ENCODE measurements around the gene LENG8. TPM values are rescaled to one million over a fixed set of nuclear protein-coding genes. Genes with fewer than 3 reads are reported as not detected.

Gene LENG8
- total RNA-seq, 2 donors from 2014 or later = 139 to 171 TPM

GRCh38 chr19:54439174-54439851 lies 9.7 kb upstream of the LENG8 start:
- H3K9ac ChIP-seq (ENCODE audit: extremely low read depth, low read length, poor library complexity, severe bottlenecking) = no peak overlapping the region
- Mint-ChIP-seq H3K9me3 (no peaks in the 10 kb centered on the region), H3K27me3 (ENCODE audit: insufficient read depth) (peaks cover 5% of the 10 kb centered on the region), H3K4me1 (peaks cover 4% of the 10 kb centered on the region), H3K4me3 (no peak overlapping the region), H3K27ac (no peak overlapping the region), H3K36me3 (ENCODE audit: low read depth) (peaks cover 30% of the 10 kb centered on the region)
- H3K4me3 ChIP-seq (ENCODE audit: low read length) = no peak overlapping the region
- no peak overlapping the region for H3K27ac ChIP-seq (ENCODE audit: low read depth, low read length)
- peaks cover 4% of the 10 kb centered on the region for H3K4me1 ChIP-seq (ENCODE audit: control insufficient read depth, insufficient read depth, low read length)
- no peaks in the 10 kb centered on the region for H3K9me3 ChIP-seq (ENCODE audit: control insufficient read depth, low read length)
- H3K36me3 ChIP-seq (ENCODE audit: control insufficient read depth, insufficient read depth, low read length) = peaks cover 19% of the 10 kb centered on the region
- peak; percentile 92 for DNase-seq
- 63 to 67% methylated on average over 13 to 15 of the region's 15 CpGs for WGBS, 2 experiments (ENCODE audit: insufficient coverage in 1 of 2, insufficient read length in 1 of 2)
- peak; percentile 77 for TF ChIP-seq CTCF (conservative IDR thresholded peaks at IDR 0.05)
- no peaks in the 10 kb centered on the region for H3K27me3 ChIP-seq (ENCODE audit: control insufficient read depth, insufficient read depth, low read length, poor library complexity, severe bottlenecking)

- Mint-ChIP-seq H3K36me3 (ENCODE audit: low read depth) (peaks cover 34% of the 10 kb centered on the region), H3K27me3 (ENCODE audit: insufficient read depth) (no peaks in the 10 kb centered on the region), H3K9me3 (no peaks in the 10 kb centered on the region), H3K4me1 (peaks cover 4% of the 10 kb centered on the region), H3K27ac (no peak overlapping the region), H3K4me3 (no peak overlapping the region)
- 93 to 94% methylated on average over 4 of the region's 5 CpGs for WGBS, 2 experiments (ENCODE audit: insufficient coverage in 1 of 2, insufficient read length in 1 of 2)
- DNase-seq = no peak
- H3K4me3 ChIP-seq (ENCODE audit: low read length) = no peak overlapping the region
- H3K9ac ChIP-seq (ENCODE audit: extremely low read depth, low read length, poor library complexity, severe bottlenecking) = no peak overlapping the region
- TF ChIP-seq CTCF (conservative IDR thresholded peaks at IDR 0.05) = no peak
- peaks cover 26% of the 10 kb centered on the region for H3K36me3 ChIP-seq (ENCODE audit: control insufficient read depth, insufficient read depth, low read length)
- H3K4me1 ChIP-seq (ENCODE audit: control insufficient read depth, insufficient read depth, low read length) = peaks cover 4% of the 10 kb centered on the region
- no peaks in the 10 kb centered on the region for H3K27me3 ChIP-seq (ENCODE audit: control insufficient read depth, insufficient read depth, low read length, poor library complexity, severe bottlenecking)
- H3K27ac ChIP-seq (ENCODE audit: low read depth, low read length) = no peak overlapping the region
- no peaks in the 10 kb centered on the region for H3K9me3 ChIP-seq (ENCODE audit: control insufficient read depth, low read length)
Observed at GRCh38 chr19:54440641-54441040, 8.4 kb upstream of the LENG8 start.

- TF ChIP-seq CTCF (conservative IDR thresholded peaks at IDR 0.05) = no peak
- Histone ChIP-seq H3K9me3 (ENCODE audit: control insufficient read depth, low read length) (no peaks in the 10 kb centered on the region), H3K9ac (ENCODE audit: extremely low read depth, low read length, poor library complexity, severe bottlenecking) (no peak overlapping the region), H3K27ac (ENCODE audit: low read depth, low read length) (no peak overlapping the region), H3K27me3 (ENCODE audit: control insufficient read depth, insufficient read depth, low read length, poor library complexity, severe bottlenecking) (no peaks in the 10 kb centered on the region), H3K4me3 (ENCODE audit: low read length) (no peak overlapping the region), H3K4me1 (ENCODE audit: control insufficient read depth, insufficient read depth, low read length) (no peaks in the 10 kb centered on the region), H3K36me3 (ENCODE audit: control insufficient read depth, insufficient read depth, low read length) (peaks cover 23% of the 10 kb centered on the region)
- no peak overlapping the region for H3K4me3 Mint-ChIP-seq
- DNase-seq = no peak
- H3K27me3 Mint-ChIP-seq (ENCODE audit: insufficient read depth) = no peaks in the 10 kb centered on the region
- WGBS, 2 experiments (ENCODE audit: insufficient coverage in 1 of 2, insufficient read length in 1 of 2) = 95 to 97% methylated on average over 4 to 7 of the region's 7 CpGs
- peaks cover 9% of the 10 kb centered on the region for H3K4me1 Mint-ChIP-seq
- no peak overlapping the region for H3K27ac Mint-ChIP-seq
- H3K9me3 Mint-ChIP-seq = no peaks in the 10 kb centered on the region
- peaks cover 36% of the 10 kb centered on the region for H3K36me3 Mint-ChIP-seq (ENCODE audit: low read depth)
Observed at GRCh38 chr19:54444737-54445136, 4.3 kb upstream of the LENG8 start.
